Measurements from ENCODE around the gene MAPK7.

GRCh38 chr17:19384723-19385391 lies 6.6 kb downstream of the MAPK7 start:
- no peak for TF ChIP-seq POLR2A (IDR thresholded peaks at IDR 0.05; ENCODE audit: extremely low read depth, insufficient read length)
- TF ChIP-seq, protein P1, sequence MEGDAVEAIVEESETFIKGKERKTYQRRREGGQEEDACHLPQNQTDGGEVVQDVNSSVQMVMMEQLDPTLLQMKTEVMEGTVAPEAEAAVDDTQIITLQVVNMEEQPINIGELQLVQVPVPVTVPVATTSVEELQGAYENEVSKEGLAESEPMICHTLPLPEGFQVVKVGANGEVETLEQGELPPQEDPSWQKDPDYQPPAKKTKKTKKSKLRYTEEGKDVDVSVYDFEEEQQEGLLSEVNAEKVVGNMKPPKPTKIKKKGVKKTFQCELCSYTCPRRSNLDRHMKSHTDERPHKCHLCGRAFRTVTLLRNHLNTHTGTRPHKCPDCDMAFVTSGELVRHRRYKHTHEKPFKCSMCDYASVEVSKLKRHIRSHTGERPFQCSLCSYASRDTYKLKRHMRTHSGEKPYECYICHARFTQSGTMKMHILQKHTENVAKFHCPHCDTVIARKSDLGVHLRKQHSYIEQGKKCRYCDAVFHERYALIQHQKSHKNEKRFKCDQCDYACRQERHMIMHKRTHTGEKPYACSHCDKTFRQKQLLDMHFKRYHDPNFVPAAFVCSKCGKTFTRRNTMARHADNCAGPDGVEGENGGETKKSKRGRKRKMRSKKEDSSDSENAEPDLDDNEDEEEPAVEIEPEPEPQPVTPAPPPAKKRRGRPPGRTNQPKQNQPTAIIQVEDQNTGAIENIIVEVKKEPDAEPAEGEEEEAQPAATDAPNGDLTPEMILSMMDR (IDR thresholded peaks at IDR 0.05; ENCODE audit: low read depth, low read length): no peak

Measured in NB4 (cell line).